CD14-positive monocyte (primary cell): Measurements from ENCODE around the gene PRDM11. TPM values are rescaled to one million over a fixed set of nuclear protein-coding genes. Genes with fewer than 3 reads are reported as not detected.

ENCODE experiments used
- DNase-seq, 3 donors: peaks; one replicate each; pipeline ENCODE4 v3.0.0-alpha.2; 2011 to 2022
- H2AFZ ChIP-seq: 2 replicates; pipeline ENCODE4 v1.6.0; 2012; ENCODE audit warnings: mild to moderate bottlenecking, low read depth, low read length, inconsistent platforms; ENCODE audit not compliant: insufficient read depth, poor library complexity, severe bottlenecking
- H3K27ac ChIP-seq, 2 donors: 1 replicate in 1 of 2; 2 replicates in 1 of 2; pipeline ENCODE4 v1.5.1; 2012 to 2013; ENCODE audit warnings: low read length in 2 of 2, control low read depth in 1 of 2, inconsistent platforms in 1 of 2, low read depth in 1 of 2, mild to moderate bottlenecking in 1 of 2
- H3K27me3 ChIP-seq, 2 donors: one replicate each; pipeline versions ENCODE4 v1.6.0 to v1.6.1; 2011 to 2013; ENCODE audit warnings: low read length in 2 of 2; ENCODE audit not compliant: control insufficient read depth in 2 of 2, insufficient read depth in 2 of 2
- H3K36me3 ChIP-seq, 2 donors: replicated peaks in 1 of 2; 1 replicate in 1 of 2; 2 replicates in 1 of 2; pipeline versions ENCODE4 v1.5.1 to v1.6.1; 2012 to 2013; ENCODE audit warnings: low read length in 2 of 2, control low read depth in 1 of 2, inconsistent platforms in 1 of 2, mild to moderate bottlenecking in 1 of 2; ENCODE audit not compliant: insufficient read depth in 2 of 2, control insufficient read depth in 1 of 2
- H3K4me1 ChIP-seq, 2 donors: 1 replicate in 1 of 2; 2 replicates in 1 of 2; pipeline versions ENCODE4 v1.5.1 to v1.6.1; 2012 to 2013; ENCODE audit warnings: low read length in 2 of 2, control low read depth in 1 of 2, inconsistent platforms in 1 of 2, mild to moderate bottlenecking in 1 of 2, moderate library complexity in 1 of 2; ENCODE audit not compliant: insufficient read depth in 2 of 2, control insufficient read depth in 1 of 2
- H3K4me2 ChIP-seq: replicated peaks from 2 replicates; pipeline ENCODE3; 2012; ENCODE audit warnings: low read length, moderate library complexity, mild to moderate bottlenecking; ENCODE audit not compliant: poor library complexity, severe bottlenecking; ENCODE audit errors: extremely low read depth
- H3K4me3 ChIP-seq, 3 experiments: fragments of 200-600 bp in 1 of 3; sonication (generic) in 1 of 3; replicated peaks in 1 of 3; 1 replicate in 2 of 3; 2 replicates in 1 of 3; pipeline ENCODE4 v1.5.1; 2011 to 2013; ENCODE audit warnings: low read length in 3 of 3, mild to moderate bottlenecking in 3 of 3, control low read depth in 2 of 3, low read depth in 2 of 3, inconsistent platforms in 1 of 3, moderate library complexity in 1 of 3
- H3K79me2 ChIP-seq: 2 replicates; pipeline ENCODE4 v1.6.0; 2012; ENCODE audit warnings: mild to moderate bottlenecking, control low read depth, inconsistent platforms, low read length, moderate library complexity; ENCODE audit not compliant: insufficient read depth
- H3K9ac ChIP-seq: 2 replicates; pipeline ENCODE4 v1.6.0; 2017; ENCODE audit warnings: low read length, mild to moderate bottlenecking; ENCODE audit not compliant: insufficient read depth, poor library complexity, severe bottlenecking
- H3K9me3 ChIP-seq, 2 donors: replicated peaks in 1 of 2; 1 replicate in 1 of 2; 2 replicates in 1 of 2; pipeline versions ENCODE4 v1.5.1 to v1.6.1; 2012 to 2013; ENCODE audit warnings: low read length in 2 of 2, control low read depth in 1 of 2; ENCODE audit not compliant: control insufficient read depth in 1 of 2, insufficient read depth in 1 of 2
- H4K20me1 ChIP-seq: 2 replicates; pipeline ENCODE4 v1.6.0; 2012; ENCODE audit warnings: mild to moderate bottlenecking, low read length, control low read depth, moderate library complexity; ENCODE audit not compliant: insufficient read depth
- H3K27ac Mint-ChIP-seq, 7 donors: one replicate each; pipeline ENCODE4 v1.8.0; 2020; ENCODE audit warnings: mild to moderate bottlenecking in 7 of 7, mixed read lengths in 7 of 7, moderate library complexity in 6 of 7, inconsistent platforms in 2 of 7
- H3K27me3 Mint-ChIP-seq, 3 donors: one replicate each; pipeline ENCODE4 v1.8.0; 2021 to 2022; ENCODE audit warnings: low read depth in 3 of 3, mild to moderate bottlenecking in 3 of 3, mixed read lengths in 3 of 3, moderate library complexity in 3 of 3, inconsistent platforms in 1 of 3
- H3K36me3 Mint-ChIP-seq, 2 donors: one replicate each; pipeline ENCODE4 v1.8.0; 2020; ENCODE audit warnings: mixed read lengths in 2 of 2, inconsistent platforms in 1 of 2, mild to moderate bottlenecking in 1 of 2
- H3K4me1 Mint-ChIP-seq: one replicate; pipeline ENCODE4 v1.8.0; 2020; ENCODE audit warnings: mild to moderate bottlenecking, mixed read lengths
- H3K4me3 Mint-ChIP-seq, 2 donors: one replicate each; pipeline ENCODE4 v1.8.0; 2020; ENCODE audit warnings: mild to moderate bottlenecking in 2 of 2, mixed read lengths in 2 of 2, moderate library complexity in 1 of 2
- H3K9me3 Mint-ChIP-seq, 7 donors: one replicate each; pipeline ENCODE4 v1.8.0; 2020 to 2022; ENCODE audit warnings: mixed read lengths in 7 of 7, mild to moderate bottlenecking in 6 of 7, moderate library complexity in 6 of 7, inconsistent platforms in 2 of 7
- WGBS: methylation state at CpG from one replicate; pipeline ENCODE4 v1.1.5; 2013; ENCODE audit warnings: missing lambda C conversion rate; ENCODE audit not compliant: insufficient coverage; 5-methylcytosine and 5-hydroxymethylcytosine counted together
- intact Hi-C, 2 donors: fragments of 100-400 bp; cut with micrococcal nuclease; formaldehyde crosslinking; loops; one replicate each; pipeline versions ENCODE4 v1.15.0 to v1.15.1; 2023
- polyA plus RNA-seq, 3 donors: library from polyadenylated mRNA; depleted of rRNA in 1 of 3; unstranded in 2 of 3; stranded (reverse) in 1 of 3; fragments of 300-500 nt in 2 of 3; fragments of >200 nt in 1 of 3; fragmentation: Illumina TruSeq in 2 of 3; gene quantifications; 1 replicate in 2 of 3; 2 replicates in 1 of 3; pipeline ENCODE4 v1.2.3, GENCODE V29; 2012 to 2021
- TF ChIP-seq, protein P1 (sequence below): fragments of 200-600 bp; IDR thresholded peaks from one replicate; pipeline ENCODE4 v1.8.0; 2022; ENCODE audit warnings: antibody characterized with exemption, mild to moderate bottlenecking

The PRDM11 gene
- polyA plus RNA-seq, 3 donors = 0.48 to 1.8 TPM; not detected in 1

DNA sequence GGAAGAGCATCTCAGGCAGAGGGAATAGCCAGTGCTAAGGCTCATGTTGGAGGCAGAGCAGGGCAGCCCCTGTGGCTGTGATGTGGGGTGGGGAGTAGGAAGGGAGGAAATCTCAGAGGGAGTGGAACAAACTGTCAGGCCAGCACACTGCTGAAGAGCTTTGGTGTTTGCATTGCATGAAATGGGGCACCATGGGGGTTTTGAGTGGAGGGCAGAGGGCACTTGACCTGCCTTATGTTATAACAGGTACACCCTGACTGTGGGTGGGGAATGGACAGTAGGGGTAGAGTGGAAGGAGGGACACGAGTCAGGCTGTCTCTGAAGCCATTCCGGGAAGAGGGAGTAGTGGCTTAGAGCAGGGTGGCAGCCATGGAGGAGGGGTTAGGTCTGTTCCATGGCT lies 24.0 kb downstream of the PRDM11 start:
- H3K36me3 ChIP-seq = no peaks in the 10 kb centered on the region
- H3K9me3 Mint-ChIP-seq = no peaks in the 10 kb centered on the region
- TF ChIP-seq, protein P1, sequence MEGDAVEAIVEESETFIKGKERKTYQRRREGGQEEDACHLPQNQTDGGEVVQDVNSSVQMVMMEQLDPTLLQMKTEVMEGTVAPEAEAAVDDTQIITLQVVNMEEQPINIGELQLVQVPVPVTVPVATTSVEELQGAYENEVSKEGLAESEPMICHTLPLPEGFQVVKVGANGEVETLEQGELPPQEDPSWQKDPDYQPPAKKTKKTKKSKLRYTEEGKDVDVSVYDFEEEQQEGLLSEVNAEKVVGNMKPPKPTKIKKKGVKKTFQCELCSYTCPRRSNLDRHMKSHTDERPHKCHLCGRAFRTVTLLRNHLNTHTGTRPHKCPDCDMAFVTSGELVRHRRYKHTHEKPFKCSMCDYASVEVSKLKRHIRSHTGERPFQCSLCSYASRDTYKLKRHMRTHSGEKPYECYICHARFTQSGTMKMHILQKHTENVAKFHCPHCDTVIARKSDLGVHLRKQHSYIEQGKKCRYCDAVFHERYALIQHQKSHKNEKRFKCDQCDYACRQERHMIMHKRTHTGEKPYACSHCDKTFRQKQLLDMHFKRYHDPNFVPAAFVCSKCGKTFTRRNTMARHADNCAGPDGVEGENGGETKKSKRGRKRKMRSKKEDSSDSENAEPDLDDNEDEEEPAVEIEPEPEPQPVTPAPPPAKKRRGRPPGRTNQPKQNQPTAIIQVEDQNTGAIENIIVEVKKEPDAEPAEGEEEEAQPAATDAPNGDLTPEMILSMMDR = no peak
- no CpG with 5 or more reads among the region's 2 CpGs for WGBS
- intact Hi-C loops = no loop called here
- H2AFZ ChIP-seq = no peak overlapping the region
- H3K79me2 ChIP-seq = no peaks in the 10 kb centered on the region
- H4K20me1 ChIP-seq = no peaks in the 10 kb centered on the region
- H3K9me3 ChIP-seq = no peaks in the 10 kb centered on the region
- H3K27me3 ChIP-seq = no peaks in the 10 kb centered on the region
- H3K27ac Mint-ChIP-seq = no peak overlapping the region
- H3K36me3 Mint-ChIP-seq = no peaks in the 10 kb centered on the region
- no peaks in the 10 kb centered on the region for H3K4me1 ChIP-seq
- H3K4me3 Mint-ChIP-seq = no peak overlapping the region
- no peak overlapping the region for H3K27ac ChIP-seq
- H3K4me3 ChIP-seq = no peak overlapping the region
- no peak overlapping the region for H3K4me2 ChIP-seq
- H3K9ac ChIP-seq = no peak overlapping the region
- no peak for DNase-seq
- peaks cover 1 to 3% (median 2%) of the 10 kb centered on the region in 3 donors for H3K27me3 Mint-ChIP-seq
- H3K4me1 Mint-ChIP-seq = no peaks in the 10 kb centered on the region

- Mint-ChIP-seq H3K27ac (peak overlapping the region in 1 of 7 donors; percentile 64), H3K4me3 (no peak overlapping the region), H3K9me3 (no peaks in the 10 kb centered on the region), H3K27me3 (peaks cover 1 to 3% (median 2%) of the 10 kb centered on the region in 3 donors), H3K36me3 (no peaks in the 10 kb centered on the region), H3K4me1 (no peaks in the 10 kb centered on the region)
- no peak for DNase-seq
- H3K9me3 ChIP-seq = no peaks in the 10 kb centered on the region
- no peak overlapping the region for H3K4me3 ChIP-seq
- no peaks in the 10 kb centered on the region for H3K27me3 ChIP-seq
- no peaks in the 10 kb centered on the region for H4K20me1 ChIP-seq
- no peak overlapping the region for H2AFZ ChIP-seq
- H3K4me1 ChIP-seq = no peaks in the 10 kb centered on the region
- no peak overlapping the region for H3K4me2 ChIP-seq
- no peak overlapping the region for H3K9ac ChIP-seq
- TF ChIP-seq, protein P1 = no peak
- no CpG with 5 or more reads among the region's 2 CpGs for WGBS
- H3K79me2 ChIP-seq = no peaks in the 10 kb centered on the region
- no peak overlapping the region for H3K27ac ChIP-seq
- intact Hi-C loops = no loop called here
- no peaks in the 10 kb centered on the region for H3K36me3 ChIP-seq
These were observed 25.1 kb downstream of the PRDM11 start for GRCh38 chr11:45171550-45171949.
